Fibroblast of mammary gland (primary cell): ENCODE results near the gene ZSCAN20.

ENCODE experiments used
- DNase-seq: peaks from one replicate; pipeline ENCODE4 v3.0.0-alpha.2; 2010; ENCODE audit warnings: low read depth
- H3K4me3 ChIP-seq: 2 replicates; pipeline ENCODE4 v1.5.1; 2011; ENCODE audit warnings: low read depth, mild to moderate bottlenecking, low read length, moderate library complexity; ENCODE audit not compliant: control insufficient read depth
- TF ChIP-seq, protein P1 (sequence below): conservative IDR thresholded peaks from 2 replicates; pipeline ENCODE4 v1.5.1; 2011; ENCODE audit warnings: low read depth, low read length, inconsistent platforms; ENCODE audit not compliant: control insufficient read depth, insufficient read depth

ZSCAN20 gene

DNA sequence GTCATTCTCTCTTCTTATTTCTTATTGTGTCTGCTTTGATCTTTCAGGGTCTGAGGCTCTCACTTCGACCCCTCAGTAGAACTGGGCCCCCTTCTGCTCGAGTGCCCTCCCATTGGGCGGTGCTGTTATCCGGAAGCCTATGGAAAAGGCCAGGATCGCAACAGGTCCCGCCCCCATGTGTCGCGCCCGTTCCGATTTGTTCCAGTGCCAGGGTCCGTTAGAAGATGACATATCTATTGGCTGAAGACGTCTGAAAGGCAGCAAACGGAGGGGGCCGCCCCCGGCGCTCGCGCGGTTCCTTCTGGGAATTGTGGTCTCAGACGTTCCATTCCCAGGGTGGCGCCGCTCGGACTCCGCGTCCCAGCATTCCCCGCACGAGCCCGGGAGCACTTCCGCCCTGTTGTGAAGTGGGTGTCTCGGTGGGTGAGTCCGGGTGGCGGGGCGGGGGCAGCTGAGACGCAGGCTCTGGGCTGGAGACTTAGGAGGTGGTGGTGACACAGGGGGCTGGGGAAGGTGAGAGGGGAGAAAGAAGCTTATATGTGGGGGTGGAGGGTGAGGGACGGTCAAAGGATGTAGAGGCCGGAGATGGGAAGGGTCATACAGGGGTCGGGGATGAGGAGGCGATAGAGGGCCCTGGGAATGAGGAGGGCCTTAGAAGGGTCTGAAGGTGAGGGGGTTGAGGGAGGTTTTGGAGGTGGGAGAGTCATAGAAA lies at the start of gene ZSCAN20:
ZSCAN20 (plus strand) TSS at position 377 of the 712 bp plus-strand sequence. CDS start 6,644 bp downstream, outside the sequence.
- TF ChIP-seq, protein P1, sequence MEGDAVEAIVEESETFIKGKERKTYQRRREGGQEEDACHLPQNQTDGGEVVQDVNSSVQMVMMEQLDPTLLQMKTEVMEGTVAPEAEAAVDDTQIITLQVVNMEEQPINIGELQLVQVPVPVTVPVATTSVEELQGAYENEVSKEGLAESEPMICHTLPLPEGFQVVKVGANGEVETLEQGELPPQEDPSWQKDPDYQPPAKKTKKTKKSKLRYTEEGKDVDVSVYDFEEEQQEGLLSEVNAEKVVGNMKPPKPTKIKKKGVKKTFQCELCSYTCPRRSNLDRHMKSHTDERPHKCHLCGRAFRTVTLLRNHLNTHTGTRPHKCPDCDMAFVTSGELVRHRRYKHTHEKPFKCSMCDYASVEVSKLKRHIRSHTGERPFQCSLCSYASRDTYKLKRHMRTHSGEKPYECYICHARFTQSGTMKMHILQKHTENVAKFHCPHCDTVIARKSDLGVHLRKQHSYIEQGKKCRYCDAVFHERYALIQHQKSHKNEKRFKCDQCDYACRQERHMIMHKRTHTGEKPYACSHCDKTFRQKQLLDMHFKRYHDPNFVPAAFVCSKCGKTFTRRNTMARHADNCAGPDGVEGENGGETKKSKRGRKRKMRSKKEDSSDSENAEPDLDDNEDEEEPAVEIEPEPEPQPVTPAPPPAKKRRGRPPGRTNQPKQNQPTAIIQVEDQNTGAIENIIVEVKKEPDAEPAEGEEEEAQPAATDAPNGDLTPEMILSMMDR = no peak
- H3K4me3 ChIP-seq = peak within 1 kb of the TSS; percentile 87
- DNase-seq = peak; percentile 97

DNA sequence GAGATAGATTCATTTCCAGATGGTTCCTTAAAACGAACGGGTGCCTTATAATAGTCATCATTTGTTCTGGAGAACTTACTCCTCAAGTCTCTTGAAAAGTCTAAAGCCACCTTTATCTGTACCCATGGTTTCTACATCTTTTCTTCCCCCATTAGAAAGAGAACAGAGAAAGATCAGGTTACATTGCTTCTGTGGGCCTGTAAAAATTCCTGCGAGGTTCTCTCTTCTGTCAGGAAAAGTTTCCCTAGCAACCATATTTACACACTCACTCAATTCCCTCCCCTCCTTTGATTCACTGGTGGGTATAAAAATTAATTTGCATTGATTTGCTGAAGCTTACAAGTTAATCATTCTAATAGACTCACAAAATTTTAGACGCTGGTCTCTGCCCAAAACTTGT lies 48.2 kb upstream of the ZSCAN20 start:
- no peak for DNase-seq
- H3K4me3 ChIP-seq = no peak overlapping the region
- TF ChIP-seq, protein P1 = no peak

DNA sequence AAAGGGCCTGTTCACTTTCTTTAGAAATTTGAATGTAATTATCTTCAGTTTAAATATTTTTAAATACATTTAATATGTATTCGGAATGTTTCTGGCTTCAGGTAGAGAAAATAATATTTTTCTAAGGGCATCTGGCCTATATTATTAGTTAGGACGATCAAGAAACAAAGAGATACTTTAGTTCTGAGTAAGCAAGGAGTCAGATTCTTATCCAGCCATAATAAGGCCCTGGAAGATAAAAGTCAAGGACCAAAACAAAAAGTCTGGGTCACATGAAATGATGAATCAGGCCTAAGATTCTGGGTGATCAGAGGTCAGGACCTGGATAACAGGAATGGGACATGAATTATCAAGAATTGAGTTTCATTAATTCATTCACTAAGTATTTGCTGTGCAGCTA lies 47.8 kb upstream of the ZSCAN20 start:
- H3K4me3 ChIP-seq = no peak overlapping the region
- DNase-seq = peak; percentile 56
- TF ChIP-seq, protein P1 = no peak

DNA sequence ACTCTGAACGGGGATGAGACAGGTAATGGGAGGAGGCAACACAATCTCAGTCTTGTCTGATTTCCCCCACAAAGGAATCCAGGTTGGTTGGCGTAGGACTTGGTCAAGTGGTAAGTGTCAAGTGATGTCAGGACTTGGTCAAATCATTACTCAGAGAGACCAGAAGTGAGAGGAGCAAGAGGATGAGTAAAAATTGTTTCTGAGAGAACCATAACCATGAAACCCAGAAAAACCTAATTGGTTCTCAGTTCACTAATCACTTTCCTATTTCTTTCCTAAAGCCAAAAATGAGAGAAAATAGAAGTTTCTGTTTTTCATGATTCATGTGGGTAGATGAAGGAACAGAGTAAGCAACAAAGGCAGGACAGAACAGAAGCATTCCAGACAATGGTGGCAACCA lies 46.5 kb upstream of the ZSCAN20 start:
- TF ChIP-seq, protein P1 = no peak
- no peak overlapping the region for H3K4me3 ChIP-seq
- DNase-seq = no peak

DNA sequence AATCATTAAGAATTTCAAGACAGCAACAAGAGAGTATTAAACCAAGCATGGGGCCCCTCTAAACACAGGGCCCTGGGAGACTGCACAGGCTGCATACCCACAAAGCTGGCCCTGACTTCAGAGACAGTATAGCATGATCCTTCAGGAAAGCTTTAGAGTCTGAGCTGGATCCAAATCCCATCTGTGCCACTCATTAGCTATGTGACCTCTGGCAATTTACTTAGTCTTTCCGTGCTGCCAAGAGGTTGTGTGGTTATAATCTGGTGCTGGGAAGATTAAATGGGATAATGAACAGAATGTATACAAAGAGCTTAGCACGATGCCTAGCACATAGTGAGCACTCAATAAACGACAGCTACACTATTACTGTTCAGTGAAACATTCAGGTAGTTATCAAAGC lies 45.5 kb upstream of the ZSCAN20 start:
- TF ChIP-seq, protein P1 = no peak
- DNase-seq = no peak
- H3K4me3 ChIP-seq = no peak overlapping the region

DNA sequence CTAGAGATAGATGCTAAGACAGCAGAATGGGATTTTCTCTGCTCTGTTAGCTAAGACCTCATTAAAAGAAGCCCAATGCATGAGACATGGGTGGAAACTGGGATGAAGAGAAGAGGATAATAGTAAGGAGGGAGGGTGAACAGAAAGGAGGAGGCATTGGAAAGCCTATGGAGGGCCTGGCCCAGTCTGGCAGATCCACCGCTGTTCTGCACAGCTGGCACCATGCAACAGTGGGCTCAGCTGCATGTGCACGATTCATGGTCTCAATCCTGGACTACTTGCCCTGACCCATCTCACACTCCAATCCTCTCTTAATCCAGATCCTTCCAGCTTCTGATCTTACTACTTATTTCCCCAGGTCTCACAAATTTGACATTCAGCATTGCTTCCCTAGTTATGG lies 43.8 kb upstream of the ZSCAN20 start:
- DNase-seq = no peak
- H3K4me3 ChIP-seq = peak overlapping the region; percentile 84
- TF ChIP-seq, protein P1 = no peak
